Glutamatergic neuron (in vitro differentiated cells): Measurements from ENCODE around the gene HOMER1. TPM values are rescaled to one million over a fixed set of nuclear protein-coding genes. Genes with fewer than 3 reads are reported as not detected.

Experiments
- DNase-seq: peaks from one replicate; pipeline ENCODE4 v3.0.0; 2022
- H3K27ac Mint-ChIP-seq: one replicate; pipeline ENCODE4 v1.8.0; 2020; ENCODE audit warnings: mild to moderate bottlenecking, mixed read lengths, inconsistent platforms; ENCODE audit not compliant: unreplicated experiment
- H3K27me3 Mint-ChIP-seq: one replicate; pipeline ENCODE4 v1.8.0; 2020; ENCODE audit warnings: mild to moderate bottlenecking, moderate library complexity, mixed read lengths, inconsistent platforms; ENCODE audit not compliant: unreplicated experiment
- H3K36me3 Mint-ChIP-seq: one replicate; pipeline ENCODE4 v1.8.0; 2020; ENCODE audit warnings: mild to moderate bottlenecking, mixed read lengths, inconsistent platforms; ENCODE audit not compliant: unreplicated experiment
- H3K4me1 Mint-ChIP-seq: one replicate; pipeline ENCODE4 v1.8.0; 2020; ENCODE audit warnings: mild to moderate bottlenecking, low read depth, mixed read lengths, inconsistent platforms; ENCODE audit not compliant: unreplicated experiment
- H3K4me3 Mint-ChIP-seq: one replicate; pipeline ENCODE4 v1.8.0; 2020; ENCODE audit warnings: mild to moderate bottlenecking, mixed read lengths, inconsistent platforms; ENCODE audit not compliant: unreplicated experiment
- H3K9me3 Mint-ChIP-seq: one replicate; pipeline ENCODE4 v1.8.0; 2020; ENCODE audit warnings: mild to moderate bottlenecking, moderate library complexity, mixed read lengths, inconsistent platforms; ENCODE audit not compliant: unreplicated experiment
- total RNA-seq: library from RNA; stranded (reverse); fragmentation: NEBNext Ultra II Directional; extraction: Animal tissue kit (Norgen Biotek cat#: 25700); gene quantifications from one replicate; pipeline ENCODE4 v1.2.1, GENCODE V29; 2021; ENCODE audit not compliant: unreplicated experiment
- TF ChIP-seq, protein P1 (sequence below): fragments of 200-600 bp; sonication (generic); IDR thresholded peaks from one replicate; pipeline ENCODE4 v1.5.0; 2021; ENCODE audit not compliant: partially characterized antibody, unreplicated experiment

The HOMER1 gene
- total RNA-seq, 1 donor from 2014 or later: 19.7 TPM

DNA sequence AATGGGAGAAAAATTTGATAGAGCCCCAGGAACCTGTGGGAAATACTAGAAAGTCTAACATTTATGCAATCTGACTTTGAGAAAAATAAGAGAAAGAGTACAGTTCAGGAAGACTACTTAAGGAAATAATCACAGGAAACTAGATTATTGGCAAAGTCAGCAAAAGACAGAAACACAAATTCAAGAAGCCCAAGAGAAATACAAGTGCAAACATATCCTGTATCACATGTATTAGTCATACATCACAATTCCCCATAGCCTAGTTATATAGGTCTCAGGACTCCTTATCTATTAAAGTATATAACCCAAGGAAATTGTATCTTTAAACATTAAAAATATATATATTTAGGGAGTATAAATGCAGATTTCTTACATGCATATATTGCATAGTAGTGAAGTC, 100.8 kb downstream of the HOMER1 start:
- Mint-ChIP-seq H3K4me3 (no peak overlapping the region), H3K36me3 (peaks cover 7% of the 10 kb centered on the region), H3K27me3 (no peaks in the 10 kb centered on the region), H3K4me1 (no peaks in the 10 kb centered on the region), H3K27ac (no peak overlapping the region), H3K9me3 (no peaks in the 10 kb centered on the region)
- no peak for DNase-seq
- TF ChIP-seq, protein P1, sequence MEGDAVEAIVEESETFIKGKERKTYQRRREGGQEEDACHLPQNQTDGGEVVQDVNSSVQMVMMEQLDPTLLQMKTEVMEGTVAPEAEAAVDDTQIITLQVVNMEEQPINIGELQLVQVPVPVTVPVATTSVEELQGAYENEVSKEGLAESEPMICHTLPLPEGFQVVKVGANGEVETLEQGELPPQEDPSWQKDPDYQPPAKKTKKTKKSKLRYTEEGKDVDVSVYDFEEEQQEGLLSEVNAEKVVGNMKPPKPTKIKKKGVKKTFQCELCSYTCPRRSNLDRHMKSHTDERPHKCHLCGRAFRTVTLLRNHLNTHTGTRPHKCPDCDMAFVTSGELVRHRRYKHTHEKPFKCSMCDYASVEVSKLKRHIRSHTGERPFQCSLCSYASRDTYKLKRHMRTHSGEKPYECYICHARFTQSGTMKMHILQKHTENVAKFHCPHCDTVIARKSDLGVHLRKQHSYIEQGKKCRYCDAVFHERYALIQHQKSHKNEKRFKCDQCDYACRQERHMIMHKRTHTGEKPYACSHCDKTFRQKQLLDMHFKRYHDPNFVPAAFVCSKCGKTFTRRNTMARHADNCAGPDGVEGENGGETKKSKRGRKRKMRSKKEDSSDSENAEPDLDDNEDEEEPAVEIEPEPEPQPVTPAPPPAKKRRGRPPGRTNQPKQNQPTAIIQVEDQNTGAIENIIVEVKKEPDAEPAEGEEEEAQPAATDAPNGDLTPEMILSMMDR: no peak

GRCh38 chr5:79408028-79408427, 105.9 kb downstream of the HOMER1 start:
- no peak overlapping the region for H3K27ac Mint-ChIP-seq
- no peaks in the 10 kb centered on the region for H3K9me3 Mint-ChIP-seq
- TF ChIP-seq, protein P1: no peak
- no peak for DNase-seq
- H3K36me3 Mint-ChIP-seq: peaks cover 17% of the 10 kb centered on the region
- H3K4me3 Mint-ChIP-seq: no peak overlapping the region
- H3K4me1 Mint-ChIP-seq: no peaks in the 10 kb centered on the region
- H3K27me3 Mint-ChIP-seq: peaks cover 2% of the 10 kb centered on the region

GRCh38 chr5:79407591-79407990, 106.3 kb downstream of the HOMER1 start:
- Mint-ChIP-seq H3K9me3 (no peaks in the 10 kb centered on the region), H3K27me3 (peaks cover 2% of the 10 kb centered on the region), H3K4me3 (no peak overlapping the region), H3K4me1 (no peaks in the 10 kb centered on the region), H3K36me3 (peaks cover 17% of the 10 kb centered on the region), H3K27ac (no peak overlapping the region)
- no peak for DNase-seq
- TF ChIP-seq, protein P1: no peak

GRCh38 chr5:79401216-79401615, 112.7 kb downstream of the HOMER1 start:
- Mint-ChIP-seq H3K4me1 (no peaks in the 10 kb centered on the region), H3K27me3 (no peaks in the 10 kb centered on the region), H3K4me3 (no peak overlapping the region), H3K9me3 (no peaks in the 10 kb centered on the region), H3K27ac (no peak overlapping the region), H3K36me3 (no peaks in the 10 kb centered on the region)
- TF ChIP-seq, protein P1: no peak
- no peak for DNase-seq

DNA sequence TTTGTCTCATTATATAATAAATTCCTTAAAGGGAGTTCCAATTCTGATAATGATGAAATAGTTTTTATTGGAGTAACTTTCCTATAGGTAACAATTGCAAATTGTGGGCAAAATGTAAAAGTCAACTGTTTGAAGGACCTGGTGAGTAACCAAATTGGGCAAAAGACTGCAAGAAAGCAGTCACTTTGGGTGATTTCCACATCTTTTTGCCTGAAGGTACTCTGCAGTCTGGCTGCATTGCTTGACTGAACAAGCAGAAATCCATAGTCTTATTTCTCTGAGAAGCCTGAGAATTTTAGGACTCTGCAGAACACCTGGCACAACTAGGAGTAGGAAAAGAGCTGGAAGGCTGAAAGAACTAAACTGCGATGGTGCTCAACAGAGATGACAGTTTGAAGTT, 114.9 kb downstream of the HOMER1 start:
- TF ChIP-seq, protein P1: no peak
- H3K36me3 Mint-ChIP-seq: no peaks in the 10 kb centered on the region
- H3K4me3 Mint-ChIP-seq: no peak overlapping the region
- no peaks in the 10 kb centered on the region for H3K27me3 Mint-ChIP-seq
- DNase-seq: no peak
- H3K27ac Mint-ChIP-seq: no peak overlapping the region
- no peaks in the 10 kb centered on the region for H3K4me1 Mint-ChIP-seq
- no peaks in the 10 kb centered on the region for H3K9me3 Mint-ChIP-seq
